Heart left ventricle (tissue), 16 donors: ENCODE data around the gene GTF3C5. TPM values are rescaled to one million over a fixed set of nuclear protein-coding genes. Genes with fewer than 3 reads are reported as not detected.
"Not testable (repeated sequence)": the region's sequence is repeated elsewhere in the genome, so short reads cannot be mapped to it uniquely, and the experiment has no call there.

Experiments used
- ATAC-seq, 4 donors: fragments of 200-7000 bp; cut with Tn5 transposase; one replicate each; pipeline ENCODE4 v1.9.1; 2020 to 2022; ENCODE audit warnings: moderate library complexity in 4 of 4, mild to moderate bottlenecking in 3 of 4, moderate number of reproducible peaks in 1 of 4
- DNase-seq, 5 donors: peaks; one replicate each; pipeline ENCODE4 v3.0.0-alpha.2; 2020
- H3K27ac ChIP-seq, 12 donors: fragments of 200-600 bp; sonication (generic) in 4 of 12; one replicate each; pipeline versions ENCODE4 v1.5.0 to v1.8.0; 2016 to 2022; ENCODE audit warnings: mild to moderate bottlenecking in 2 of 12
- H3K27me3 ChIP-seq, 9 donors: fragments of 200-600 bp; sonication (generic) in 2 of 9; one replicate each; pipeline versions ENCODE4 v1.5.1 to v1.8.0; 2016 to 2022; ENCODE audit warnings: mild to moderate bottlenecking in 3 of 9
- H3K36me3 ChIP-seq, 9 donors: fragments of 200-600 bp; sonication (generic) in 2 of 9; one replicate each; pipeline versions ENCODE4 v1.5.0 to v1.8.0; 2018 to 2022; ENCODE audit warnings: mild to moderate bottlenecking in 2 of 9
- H3K4me1 ChIP-seq, 12 donors: fragments of 200-600 bp; sonication (generic) in 4 of 12; one replicate each; pipeline versions ENCODE4 v1.5.0 to v1.8.0; 2016 to 2022; ENCODE audit warnings: mild to moderate bottlenecking in 3 of 12
- H3K4me3 ChIP-seq, 12 donors: fragments of 200-600 bp; sonication (generic) in 4 of 12; one replicate each; pipeline versions ENCODE4 v1.5.0 to v1.8.0; 2017 to 2022; ENCODE audit warnings: mild to moderate bottlenecking in 9 of 12, moderate library complexity in 4 of 12
- H3K9me3 ChIP-seq, 12 donors: fragments of 200-600 bp; sonication (generic) in 4 of 12; one replicate each; pipeline versions ENCODE4 v1.5.0 to v1.8.0; 2016 to 2022; ENCODE audit warnings: mild to moderate bottlenecking in 1 of 12
- CTCF ChIP-seq, 12 donors: fragments of 200-600 bp; sonication (generic) in 4 of 12; IDR thresholded peaks; one replicate each; pipeline versions ENCODE4 v1.5.0 to v1.8.0; 2018 to 2022; ENCODE audit warnings: antibody characterized with exemption in 12 of 12, mild to moderate bottlenecking in 5 of 12
- POLR2A ChIP-seq, 2 donors: fragments of 450-650 bp; IDR thresholded peaks; one replicate each; pipeline ENCODE4 v1.6.1; 2017; ENCODE audit warnings: antibody characterized with exemption in 2 of 2, mild to moderate bottlenecking in 2 of 2, moderate library complexity in 2 of 2
- WGBS, 4 donors: extraction: QIAGEN DNeasy Blood & Tissue Kit in 2 of 4; methylation state at CpG; one replicate each; pipeline versions ENCODE4 v1.1.5 to v1.1.7; 2013 to 2018; 5-methylcytosine and 5-hydroxymethylcytosine counted together
- intact Hi-C, 10 donors: fragments of 100-400 bp; cut with DNase I; formaldehyde crosslinking; loops; one replicate each; pipeline versions ENCODE4 v1.11.1 to v1.14.2; 2022
- polyA plus RNA-seq, 2 donors: library from polyadenylated mRNA; stranded (reverse); fragments of 200-250 nt; gene quantifications; one replicate each; pipeline ENCODE4 v1.2.3, GENCODE V29; 2013
- total RNA-seq, 9 donors: library from RNA; depleted of rRNA in 2 of 9; stranded (reverse); fragments of >200 nt in 2 of 9; fragmentation: NEBNext Ultra II Directional in 3 of 9; extraction: Animal tissue kit (Norgen Biotek cat#: 25700) in 3 of 9; gene quantifications; one replicate each; pipeline versions ENCODE4 v1.1.0 to v1.2.4, GENCODE V29; 2016 to 2023
- donor health status: ischemic (EF 13 %, LVEDD 7.1; RV severe dilation, severe dysfunction).
- donor health status: healthy with polysubstance abuse.
- donor health status: DM: no; HTN: yes; CAD: no.
- donor health status: DM: no; HTN: no; CAD: no.
- donor health status: ischemic (EF 25% LVEDD 6.9; RV normal size, moderate dysfunction).
- donor health status: ischemic (EF 25% LVEDD 5.7; RV mildly dilated, moderate dysfunction).
- donor health status: healthy.
- donor health status: DM: yes; HTN: yes; CAD: no.
- donor health status: ischemic (EF 35%, LVEDD 5.7; RV mildly dilated, moderate dysfunction).
- donor health status: nonischemic (EF 11% LVEDD 7.7; RV severe dilation, severe dysfunction).
- donor health status: DM: yes; HTN: yes; CAD: no.
- donor health status: PGD.
- donor health status: ischemic (EF 29% LVEDD 5.4; RV normal size, mild dysfunction).
- donor health status: nonischemic (EF 23%, LVEDD 6.1; RV moderate dilation, normal function).

The GTF3C5 gene
- total and polyA plus RNA-seq, 11 donors = 22.9 to 51.7 (median 35.9) TPM

DNA sequence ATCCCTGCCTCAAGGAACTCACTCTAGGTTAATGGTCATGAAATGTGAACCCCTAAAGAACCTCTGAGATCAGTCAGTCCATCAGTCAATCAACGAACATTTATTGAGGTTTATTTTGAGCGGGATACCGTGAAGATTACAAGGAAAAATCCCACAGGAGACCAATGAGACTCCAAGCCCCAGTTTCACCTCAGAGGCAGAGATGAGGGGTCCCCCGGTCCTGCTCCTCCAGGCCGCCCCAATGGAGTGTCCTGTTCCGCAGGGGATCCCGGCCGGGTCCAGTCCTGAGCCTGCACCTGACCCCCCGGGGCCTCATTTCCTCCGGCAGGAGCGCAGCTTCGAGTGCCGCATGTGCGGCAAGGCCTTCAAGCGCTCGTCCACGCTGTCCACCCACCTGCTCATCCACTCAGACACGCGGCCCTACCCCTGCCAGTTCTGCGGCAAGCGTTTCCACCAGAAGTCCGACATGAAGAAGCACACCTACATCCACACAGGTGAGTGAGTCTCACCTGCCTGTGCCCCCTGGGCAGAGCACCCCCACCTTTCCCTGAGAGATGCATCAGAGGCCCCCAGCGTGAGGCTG is 41.3 kb upstream of the GTF3C5 start:
- peaks cover 0 to 51% (median 10%) of the 10 kb centered on the region in 9 donors for H3K27me3 ChIP-seq
- intact Hi-C loops = no loop called here
- H3K4me3 ChIP-seq = no peak overlapping the region
- no peaks in the 10 kb centered on the region for H3K9me3 ChIP-seq
- H3K4me1 ChIP-seq = peaks cover 0 to 17% (median 0%) of the 10 kb centered on the region in 12 donors
- ATAC-seq (no peak), DNase-seq (no peak)
- WGBS, 4 donors = 85 to 89% (median 87%) methylated on average over 18 to 23 of the region's 23 CpGs
- H3K36me3 ChIP-seq = no peaks in the 10 kb centered on the region
- no peak overlapping the region for H3K27ac ChIP-seq
- TF ChIP-seq POLR2A (IDR thresholded peaks at IDR 0.05) (no peak), CTCF (IDR thresholded peaks at IDR 0.05) (no peak)

GRCh38 chr9:132989998-132990557 is 40.7 kb upstream of the GTF3C5 start:
- ATAC-seq, H3K9me3 ChIP-seq, intact Hi-C loops, H3K27ac ChIP-seq, H3K36me3 ChIP-seq, H3K4me3 ChIP-seq, DNase-seq: not testable (repeated sequence)
- 73 to 88% (median 82%) methylated on average over 4 of the region's 4 CpGs for WGBS, 4 donors
- peaks cover 0 to 17% (median 0%) of the 10 kb centered on the region in 12 donors for H3K4me1 ChIP-seq
- H3K27me3 ChIP-seq = peaks cover 0 to 55% (median 10%) of the 10 kb centered on the region in 9 donors

GRCh38 chr9:132990781-132991180 is 40.0 kb upstream of the GTF3C5 start:
- no peaks in the 10 kb centered on the region for H3K36me3 ChIP-seq
- no peak overlapping the region for H3K27ac ChIP-seq
- peaks cover 0 to 52% (median 10%) of the 10 kb centered on the region in 9 donors for H3K27me3 ChIP-seq
- DNase-seq = no peak
- WGBS, 4 donors = 90 to 95% (median 94%) methylated on average over 10 to 14 of the region's 14 CpGs
- intact Hi-C loops = no loop called here
- no peak for ATAC-seq
- H3K4me1 ChIP-seq = peaks cover 0 to 14% (median 0%) of the 10 kb centered on the region in 12 donors
- no peak for TF ChIP-seq CTCF (IDR thresholded peaks at IDR 0.05)
- no peak for TF ChIP-seq POLR2A (IDR thresholded peaks at IDR 0.05)
- H3K9me3 ChIP-seq = no peaks in the 10 kb centered on the region
- no peak overlapping the region for H3K4me3 ChIP-seq

DNA sequence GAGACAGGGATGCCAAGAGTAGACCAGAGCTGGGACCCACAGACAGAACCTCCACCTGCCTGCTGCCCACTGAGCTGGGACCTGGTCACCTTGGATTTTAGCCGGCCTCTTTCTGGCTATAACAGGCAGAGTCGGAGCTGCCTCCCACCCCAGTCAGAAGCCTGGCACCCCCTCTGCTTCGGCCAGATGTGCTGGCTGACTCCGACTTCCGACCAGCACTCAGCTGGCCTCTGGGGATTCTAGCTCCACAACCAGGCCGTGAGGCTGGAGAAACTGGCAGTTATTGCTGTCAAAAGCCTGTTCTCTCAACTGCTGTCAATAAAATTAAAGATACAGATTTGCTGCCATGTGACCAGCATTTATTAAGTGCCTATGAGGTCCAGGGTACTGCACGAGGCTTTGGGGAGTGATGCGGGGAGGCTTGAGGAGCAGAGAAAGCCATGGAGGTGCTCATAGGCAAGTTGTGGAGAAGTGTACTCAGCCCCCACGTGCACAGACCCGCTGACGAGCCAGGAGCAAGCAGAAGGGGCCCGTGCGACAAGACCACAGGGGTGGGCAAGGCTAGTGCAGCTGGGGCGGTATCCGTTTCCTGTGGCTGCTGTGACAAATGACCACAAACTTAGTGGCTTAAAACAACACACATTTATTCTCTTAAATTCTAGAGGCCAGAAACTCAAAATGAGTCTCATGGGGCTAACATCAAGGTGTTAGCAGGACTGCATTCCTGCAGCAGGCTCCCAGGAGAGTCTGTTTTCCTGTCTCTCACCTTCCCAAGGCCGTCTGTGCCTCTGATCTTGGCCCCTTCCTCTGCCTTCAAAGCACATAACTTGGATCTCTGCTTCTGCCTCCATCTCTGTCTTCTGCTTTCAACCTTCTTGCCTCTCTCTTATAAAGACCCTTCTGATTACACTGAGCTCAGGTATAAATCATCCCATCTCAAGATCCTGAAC is 39.2 kb upstream of the GTF3C5 start:
- Histone ChIP-seq H3K4me3 (no peak overlapping the region), H3K4me1 (peaks cover 0 to 8% (median 0%) of the 10 kb centered on the region in 12 donors), H3K27me3 (peaks cover 0 to 52% (median 10%) of the 10 kb centered on the region in 9 donors), H3K36me3 (no peaks in the 10 kb centered on the region), H3K27ac (no peak overlapping the region), H3K9me3 (no peaks in the 10 kb centered on the region)
- whole genome bisulfite sequencing, 4 donors = 40 to 54% (median 44%) methylated on average over 16 of the region's 16 CpGs
- TF ChIP-seq CTCF (IDR thresholded peaks at IDR 0.05) (no peak), POLR2A (IDR thresholded peaks at IDR 0.05) (no peak)
- ATAC-seq = no peak
- intact Hi-C loops = no loop called here
- no peak for DNase-seq
